Stimulated activated CD8-positive, alpha-beta memory T cell treated with anti-CD3 and anti-CD28 coated beads, Interleukin-7, amount 100 ng/mL, for 4 hours (primary cell): Measurements from ENCODE around the gene NR1H2.

Source experiments
- DNase-seq, 2 donors: peaks; one replicate each; pipeline ENCODE4 v3.0.0-alpha.2; 2020; ENCODE audit warnings: low read depth in 2 of 2

NR1H2 gene

DNA sequence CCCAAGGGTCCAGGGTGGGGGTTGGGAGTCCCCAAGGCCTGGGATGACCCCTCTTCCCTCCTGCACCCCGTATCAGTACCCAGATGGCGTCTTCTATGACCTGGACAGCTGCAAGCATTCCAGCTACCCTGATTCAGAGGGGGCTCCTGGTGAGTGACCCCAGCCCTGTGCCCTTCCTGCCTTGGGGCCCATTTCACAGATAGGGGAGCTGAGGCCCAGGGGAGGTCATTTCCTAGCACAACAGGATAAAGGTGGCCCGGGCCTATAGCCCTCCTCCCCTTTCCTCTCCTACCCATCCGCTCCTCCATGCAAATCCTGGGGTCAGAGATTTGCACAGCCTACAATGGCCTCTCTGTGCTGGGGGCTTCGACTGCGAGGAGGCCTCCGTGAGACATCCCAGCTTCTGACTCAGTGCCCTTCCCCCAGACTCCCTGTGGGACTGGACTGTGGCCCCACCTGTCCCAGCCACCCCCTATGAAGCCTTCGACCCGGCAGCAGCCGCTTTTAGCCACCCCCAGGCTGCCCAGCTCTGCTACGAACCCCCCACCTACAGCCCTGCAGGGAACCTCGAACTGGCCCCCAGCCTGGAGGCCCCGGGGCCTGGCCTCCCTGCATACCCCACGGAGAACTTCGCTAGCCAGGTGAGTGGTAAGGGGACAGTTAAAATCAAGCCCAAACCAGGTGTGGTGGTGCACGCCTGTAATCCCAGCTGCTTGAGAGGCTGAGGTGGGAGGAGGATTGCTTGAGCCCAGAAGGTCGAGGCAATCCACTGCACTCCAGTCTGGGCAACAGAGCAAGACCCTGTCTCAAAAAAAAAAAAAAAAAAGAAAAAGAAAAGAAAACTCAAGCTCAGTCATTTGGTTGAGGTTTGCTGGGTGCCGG, 46.4 kb downstream of the NR1H2 start:
- DNase-seq = no peak

DNA sequence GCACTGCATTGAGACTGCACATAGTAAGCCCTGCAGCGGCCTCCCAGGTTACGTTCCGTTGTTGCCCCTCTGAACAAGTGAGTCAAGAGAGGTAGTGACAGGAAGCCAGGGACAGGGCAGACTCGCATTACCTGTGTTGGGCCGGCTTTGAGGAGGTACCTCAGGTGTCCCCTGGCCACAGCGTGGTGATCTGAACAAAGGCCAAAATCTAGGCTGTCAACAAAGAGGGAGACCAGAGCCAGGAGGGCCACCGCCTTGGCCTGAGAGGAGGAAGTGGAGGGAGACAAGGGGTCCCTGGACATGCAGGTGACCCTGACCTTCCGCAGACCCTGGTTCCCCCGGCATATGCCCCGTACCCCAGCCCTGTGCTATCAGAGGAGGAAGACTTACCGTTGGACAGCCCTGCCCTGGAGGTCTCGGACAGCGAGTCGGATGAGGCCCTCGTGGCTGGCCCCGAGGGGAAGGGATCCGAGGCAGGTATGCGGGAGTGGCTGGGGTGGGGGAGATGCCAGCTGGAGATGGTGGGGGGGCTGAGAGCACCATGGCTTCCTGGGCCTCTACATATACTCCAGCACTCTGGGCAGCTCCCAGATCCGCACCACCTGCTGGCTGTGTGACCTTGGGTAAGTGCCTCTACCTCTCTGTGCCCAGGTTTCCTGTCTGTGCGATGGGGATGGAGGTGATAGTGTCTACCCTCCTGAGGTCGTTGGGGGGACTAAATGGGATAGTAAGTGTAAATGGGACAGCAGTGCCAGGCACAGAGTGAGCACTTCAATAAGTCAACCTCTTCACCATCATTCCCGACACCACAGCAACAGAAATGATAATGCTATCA, 47.2 kb downstream of the NR1H2 start:
- no peak for DNase-seq

DNA sequence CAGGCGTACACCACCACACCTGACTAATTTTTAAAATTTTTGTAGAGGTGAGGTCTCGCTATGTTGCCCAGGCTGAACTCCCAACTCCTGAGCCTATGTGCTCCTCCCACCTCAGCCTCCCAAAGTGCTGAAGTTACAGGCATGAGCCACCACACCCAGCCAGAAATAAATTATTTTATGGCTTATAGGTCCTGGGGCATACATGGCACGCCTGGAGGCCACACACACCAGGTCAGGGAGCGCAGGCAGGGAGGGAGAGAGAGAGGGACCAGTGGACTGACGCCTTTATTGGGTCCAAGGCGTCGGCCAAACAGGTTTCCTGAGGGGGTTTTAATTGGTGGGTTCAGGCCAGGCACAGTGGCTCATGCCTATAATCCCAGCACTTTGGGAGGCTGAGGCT, 49.3 kb downstream of the NR1H2 start:
- no peak for DNase-seq

DNA sequence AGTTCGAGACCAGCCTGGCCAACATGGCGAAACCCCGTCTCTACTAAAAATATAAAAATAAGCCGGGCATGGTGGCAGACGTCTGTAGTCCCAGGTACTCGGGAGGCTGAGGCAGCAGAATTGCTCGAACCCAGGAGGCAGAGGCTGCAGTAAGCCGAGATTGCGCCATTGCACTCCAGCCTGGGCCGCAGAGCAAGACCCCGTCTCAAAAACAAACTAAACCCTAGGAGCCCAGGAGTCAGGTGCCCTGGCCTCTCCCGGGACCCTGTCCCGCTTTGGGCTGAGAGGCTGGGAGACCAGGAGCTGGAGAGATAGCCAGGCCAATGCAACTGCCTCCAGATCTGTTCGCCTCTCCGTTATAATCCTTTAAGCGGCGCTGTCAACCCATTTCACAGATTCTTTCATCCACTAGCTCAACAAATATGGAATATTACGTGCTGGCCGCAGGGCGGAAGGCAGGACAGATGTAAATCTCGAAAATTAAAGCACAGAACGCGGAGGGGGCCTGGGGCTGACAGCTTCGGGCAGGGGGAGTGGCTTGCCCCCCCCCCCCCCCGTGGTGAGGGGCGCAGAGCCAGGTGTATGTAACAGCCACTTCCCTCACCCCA, 51.2 kb downstream of the NR1H2 start:
- no peak for DNase-seq

DNA sequence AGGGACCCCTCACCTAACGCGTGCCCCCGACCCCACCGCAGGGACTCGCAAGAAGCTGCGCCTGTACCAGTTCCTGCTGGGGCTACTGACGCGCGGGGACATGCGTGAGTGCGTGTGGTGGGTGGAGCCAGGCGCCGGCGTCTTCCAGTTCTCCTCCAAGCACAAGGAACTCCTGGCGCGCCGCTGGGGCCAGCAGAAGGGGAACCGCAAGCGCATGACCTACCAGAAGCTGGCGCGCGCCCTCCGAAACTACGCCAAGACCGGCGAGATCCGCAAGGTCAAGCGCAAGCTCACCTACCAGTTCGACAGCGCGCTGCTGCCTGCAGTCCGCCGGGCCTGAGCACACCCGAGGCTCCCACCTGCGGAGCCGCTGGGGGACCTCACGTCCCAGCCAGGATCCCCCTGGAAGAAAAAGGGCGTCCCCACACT, 51.8 kb downstream of the NR1H2 start:
- peak in 1 of 2 donors; percentile 13 for DNase-seq

DNA sequence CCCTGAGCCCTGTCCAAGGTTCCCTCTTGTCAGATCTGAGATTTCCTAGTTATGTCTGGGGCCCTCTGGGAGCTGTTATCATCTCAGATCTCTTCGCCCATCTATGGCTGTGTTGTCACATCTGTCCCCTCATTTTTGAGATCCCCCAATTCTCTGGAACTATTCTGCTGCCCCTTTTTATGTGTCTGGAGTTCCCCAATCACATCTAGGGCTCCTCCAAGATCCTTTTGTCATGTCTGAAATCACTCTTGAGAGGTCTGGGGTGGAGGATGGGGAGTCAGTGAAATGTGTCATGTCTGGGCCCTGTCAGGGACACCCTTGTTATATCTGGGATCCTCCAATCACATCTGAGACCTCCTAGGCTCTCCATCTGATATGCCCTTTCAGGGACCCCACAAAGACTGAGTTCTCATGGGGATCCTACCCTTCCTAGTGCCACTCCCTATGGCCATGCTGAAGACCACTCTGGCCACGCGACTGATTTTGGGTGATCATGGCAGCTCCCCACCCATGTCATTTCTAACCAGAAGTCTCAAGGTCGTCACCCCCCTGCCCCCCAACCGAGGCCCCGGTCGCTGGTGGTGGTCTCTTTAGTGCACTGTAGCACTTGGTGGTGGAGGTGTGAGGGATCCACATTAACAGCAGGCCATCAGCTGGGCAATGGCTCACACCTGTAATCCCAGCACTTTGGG, 52.7 kb downstream of the NR1H2 start:
- no peak for DNase-seq

DNA sequence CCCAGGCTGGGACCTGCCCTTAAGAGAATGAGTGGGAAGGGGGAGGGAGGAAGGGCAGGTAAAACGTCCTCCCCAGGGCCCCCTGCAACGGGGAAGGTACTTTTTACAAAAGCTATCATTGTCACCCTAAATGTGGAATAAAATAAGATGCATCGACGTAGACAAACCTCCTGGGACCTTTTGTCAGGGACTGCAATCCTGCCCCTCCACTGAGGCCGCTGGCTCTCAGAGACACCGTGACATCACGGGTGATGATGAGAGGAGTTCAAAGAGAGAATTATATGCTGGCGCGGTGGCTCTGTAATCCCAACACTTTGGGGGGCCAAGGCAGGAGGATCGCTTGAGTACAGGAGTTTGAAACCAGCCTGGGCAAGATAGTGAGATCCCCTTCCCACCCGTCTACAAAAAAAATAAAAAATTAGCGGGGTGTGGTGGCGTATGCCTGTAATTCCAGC, 54.7 kb downstream of the NR1H2 start:
- no peak for DNase-seq

DNA sequence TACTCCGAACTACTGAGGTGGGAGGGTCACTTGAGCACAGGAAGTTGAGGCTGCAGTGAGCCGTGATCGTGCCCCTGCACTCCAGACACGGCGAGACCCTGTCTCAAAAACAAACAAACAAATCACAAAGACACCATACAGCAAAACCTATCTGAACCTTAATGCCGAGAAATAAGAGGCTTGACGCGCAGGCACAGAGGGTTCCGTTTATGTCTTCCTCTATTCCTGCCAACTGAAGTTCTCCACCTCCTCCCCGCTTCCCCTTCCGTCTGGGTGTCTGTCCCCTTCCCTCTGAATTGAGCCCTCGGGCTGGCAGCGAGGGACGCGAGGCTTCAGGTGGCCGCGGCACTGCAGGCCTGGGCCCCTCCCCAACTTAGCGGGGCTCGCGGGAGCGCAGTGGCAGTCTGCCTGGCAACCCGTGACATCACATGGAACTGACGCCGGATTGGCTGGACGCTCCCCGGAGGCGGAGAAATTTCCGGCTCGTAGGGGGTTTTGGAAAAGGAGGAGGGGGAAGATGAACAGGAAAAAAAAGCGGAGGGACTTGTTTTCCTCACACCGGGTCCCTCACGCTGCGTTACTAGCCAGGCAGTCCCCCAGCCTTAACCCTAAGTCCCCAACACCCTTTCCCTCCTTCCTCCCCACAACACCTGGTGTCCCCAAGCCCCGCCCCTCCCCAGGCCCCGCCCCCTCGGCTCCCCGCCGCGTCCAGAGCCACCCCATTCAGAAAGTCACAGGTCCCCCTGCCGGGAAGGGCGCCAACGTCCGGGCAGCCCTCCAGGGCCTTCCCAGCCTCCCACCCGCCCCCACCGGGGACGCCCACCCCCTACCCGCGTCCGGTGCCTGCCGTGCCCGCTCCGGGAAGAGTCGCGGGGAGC, 55.3 kb downstream of the NR1H2 start:
- peak; percentile 74 to 76 for DNase-seq

DNA sequence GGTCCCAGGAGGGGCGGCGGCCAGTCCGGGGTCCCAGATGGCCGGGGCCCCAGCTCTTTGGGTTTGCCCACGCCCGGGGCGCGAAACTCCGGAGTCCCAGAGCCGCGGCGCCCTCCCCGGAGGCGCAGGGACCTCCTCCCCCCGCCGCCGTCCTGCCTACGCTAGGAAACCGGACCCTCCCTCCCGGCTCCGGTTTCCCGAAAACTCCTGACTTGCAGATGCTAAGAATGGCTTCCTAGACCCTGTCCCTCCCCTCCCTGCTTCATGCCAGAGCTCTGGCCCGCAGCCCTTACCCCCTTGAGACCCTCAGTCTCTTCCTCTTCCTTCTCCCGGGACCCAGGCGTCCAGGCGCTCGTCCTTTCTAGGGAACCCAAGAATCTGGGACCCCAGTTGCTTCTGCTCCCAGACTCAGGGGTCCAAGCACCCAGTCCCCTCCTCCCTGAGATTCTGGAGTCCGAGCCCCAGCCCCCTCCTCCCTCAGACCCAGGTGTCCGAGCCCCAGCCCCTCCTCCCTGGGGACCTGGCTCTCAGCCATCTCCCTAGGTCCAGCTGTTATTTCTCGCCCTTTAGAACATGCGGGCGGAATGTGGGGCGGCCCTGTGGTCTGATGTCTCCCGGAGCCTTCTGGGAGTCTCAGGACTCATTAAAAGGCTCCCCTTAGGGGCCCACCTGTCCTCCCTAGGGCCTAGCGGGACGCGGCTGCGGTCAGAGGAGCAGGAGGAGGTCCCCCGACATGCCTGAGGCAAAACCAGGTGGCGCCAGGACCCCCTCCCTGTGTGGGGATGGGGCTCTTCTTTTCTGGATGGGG, 56.2 kb downstream of the NR1H2 start, which contains the start of gene MYBPC2:
MYBPC2 (plus strand) TSS at position 672 of the 808 bp plus-strand sequence; CDS start at position 734, 62 bp downstream.
- DNase-seq = no peak
